Activated T-cell treated with anti-CD3 and anti-CD28 coated beads, Interleukin-2, amount 50 U/mL, for 72 hours (primary cell): ENCODE results near the gene IL4I1. TPM values are rescaled to one million over a fixed set of nuclear protein-coding genes. Genes with fewer than 3 reads are reported as not detected.

Experiments used
- ATAC-seq, 2 donors: fragments of 150-1000 bp; cut with Tn5 transposase; replicated peaks in 1 of 2; 2 replicates each; pipeline ENCODE4 v1.10.0; 2021; ENCODE audit warnings: moderate library complexity in 2 of 2, mild to moderate bottlenecking in 1 of 2
- DNase-seq, 2 donors: peaks; one replicate each; pipeline ENCODE4 v3.0.0; 2021 to 2022; ENCODE audit warnings: mixed read lengths in 1 of 2
- H3K27ac Mint-ChIP-seq: one replicate; pipeline ENCODE4 v1.8.0; 2022; ENCODE audit warnings: mild to moderate bottlenecking, moderate library complexity, mixed read lengths
- H3K27me3 Mint-ChIP-seq: one replicate; pipeline ENCODE4 v1.8.0; 2022; ENCODE audit warnings: low read depth, mixed read lengths
- H3K36me3 Mint-ChIP-seq, 2 donors: one replicate each; pipeline ENCODE4 v1.8.0; 2022; ENCODE audit warnings: mixed read lengths in 2 of 2, mild to moderate bottlenecking in 1 of 2; ENCODE audit not compliant: insufficient read depth in 2 of 2
- H3K4me1 Mint-ChIP-seq: one replicate; pipeline ENCODE4 v1.8.0; 2022; ENCODE audit warnings: low read depth, mixed read lengths
- H3K4me3 Mint-ChIP-seq, 2 donors: one replicate each; pipeline ENCODE4 v1.8.0; 2022; ENCODE audit warnings: mild to moderate bottlenecking in 2 of 2, mixed read lengths in 2 of 2, moderate library complexity in 2 of 2
- H3K9me3 Mint-ChIP-seq, 2 donors: one replicate each; pipeline ENCODE4 v1.8.0; 2022; ENCODE audit warnings: mixed read lengths in 2 of 2
- total RNA-seq, 2 donors: library from RNA; stranded (reverse); gene quantifications; one replicate each; pipeline ENCODE4 v1.2.3, GENCODE V29; 2022

Gene IL4I1
- total RNA-seq, 2 donors from 2014 or later = 16.7 to 42.3 TPM

- Mint-ChIP-seq H3K36me3 (peaks cover 15 to 21% of the 10 kb centered on the region in 2 donors), H3K9me3 (no peaks in the 10 kb centered on the region), H3K4me3 (peak overlapping the region in 1 of 2 donors; percentile 29), H3K27ac (no peak overlapping the region), H3K27me3 (no peaks in the 10 kb centered on the region), H3K4me1 (peaks cover 26% of the 10 kb centered on the region)
- no peak for DNase-seq
- ATAC-seq = no peak
Observed at GRCh38 chr19:49887665-49888509, 8.8 kb downstream of the IL4I1 start.

- peaks cover 12 to 23% of the 10 kb centered on the region in 2 donors for H3K36me3 Mint-ChIP-seq
- peaks cover 18% of the 10 kb centered on the region for H3K4me1 Mint-ChIP-seq
- no peak overlapping the region for H3K4me3 Mint-ChIP-seq
- H3K27ac Mint-ChIP-seq = no peak overlapping the region
- no peaks in the 10 kb centered on the region for H3K9me3 Mint-ChIP-seq
- no peak for ATAC-seq
- no peaks in the 10 kb centered on the region for H3K27me3 Mint-ChIP-seq
- no peak for DNase-seq
Observed at GRCh38 chr19:49887037-49887664, 9.5 kb downstream of the IL4I1 start.

- H3K4me1 Mint-ChIP-seq = peaks cover 8% of the 10 kb centered on the region
- no peak overlapping the region for H3K4me3 Mint-ChIP-seq
- peaks cover 12 to 29% of the 10 kb centered on the region in 2 donors for H3K36me3 Mint-ChIP-seq
- no peaks in the 10 kb centered on the region for H3K9me3 Mint-ChIP-seq
- DNase-seq (no peak), ATAC-seq (no peak)
- no peak overlapping the region for H3K27ac Mint-ChIP-seq
- H3K27me3 Mint-ChIP-seq = no peaks in the 10 kb centered on the region
Observed at GRCh38 chr19:49884760-49885159, 11.9 kb downstream of the IL4I1 start.

- Mint-ChIP-seq H3K27ac (no peak overlapping the region), H3K9me3 (no peaks in the 10 kb centered on the region), H3K36me3 (peaks cover 11 to 26% of the 10 kb centered on the region in 2 donors), H3K27me3 (no peaks in the 10 kb centered on the region), H3K4me1 (peaks cover 7% of the 10 kb centered on the region), H3K4me3 (no peak overlapping the region)
- DNase-seq (no peak), ATAC-seq (no peak)
Observed at GRCh38 chr19:49884109-49884508, 12.6 kb downstream of the IL4I1 start.

GRCh38 chr19:49883094-49883493 is 13.6 kb downstream of the IL4I1 start:
- DNase-seq (no peak), ATAC-seq (no peak)
- H3K9me3 Mint-ChIP-seq = no peaks in the 10 kb centered on the region
- H3K4me3 Mint-ChIP-seq = no peak overlapping the region
- no peaks in the 10 kb centered on the region for H3K27me3 Mint-ChIP-seq
- H3K4me1 Mint-ChIP-seq = peaks cover 16% of the 10 kb centered on the region
- no peak overlapping the region for H3K27ac Mint-ChIP-seq
- peaks cover 9 to 21% of the 10 kb centered on the region in 2 donors for H3K36me3 Mint-ChIP-seq

- DNase-seq (no peak), ATAC-seq (no peak)
- Mint-ChIP-seq H3K4me3 (no peak overlapping the region), H3K27ac (no peak overlapping the region), H3K4me1 (peaks cover 19% of the 10 kb centered on the region), H3K36me3 (peaks cover 9 to 23% of the 10 kb centered on the region in 2 donors), H3K9me3 (no peaks in the 10 kb centered on the region), H3K27me3 (no peaks in the 10 kb centered on the region)
Observed at GRCh38 chr19:49882643-49883042, 14.0 kb downstream of the IL4I1 start.

- Mint-ChIP-seq H3K4me1 (peaks cover 19% of the 10 kb centered on the region), H3K36me3 (peaks cover 9 to 23% of the 10 kb centered on the region in 2 donors), H3K9me3 (no peaks in the 10 kb centered on the region), H3K27ac (peak overlapping the region; percentile 65), H3K4me3 (no peak overlapping the region), H3K27me3 (no peaks in the 10 kb centered on the region)
- DNase-seq (no peak), ATAC-seq (no peak)
Observed at GRCh38 chr19:49881672-49882394, 14.9 kb downstream of the IL4I1 start.

GRCh38 chr19:49881186-49881585 is 15.5 kb downstream of the IL4I1 start:
- H3K36me3 Mint-ChIP-seq = peaks cover 9 to 23% of the 10 kb centered on the region in 2 donors

GRCh38 chr19:49880162-49880869 is 16.4 kb downstream of the IL4I1 start:
- H3K4me3 Mint-ChIP-seq = no peak overlapping the region
- no peak overlapping the region for H3K27ac Mint-ChIP-seq
- no peaks in the 10 kb centered on the region for H3K9me3 Mint-ChIP-seq
- H3K36me3 Mint-ChIP-seq = peaks cover 7 to 24% of the 10 kb centered on the region in 2 donors
- ATAC-seq (no peak), DNase-seq (no peak)
- H3K27me3 Mint-ChIP-seq = no peaks in the 10 kb centered on the region
- H3K4me1 Mint-ChIP-seq = peaks cover 26% of the 10 kb centered on the region

More at GRCh38 chr19:49881186-49881585, 15.5 kb downstream of the IL4I1 start:
- no peaks in the 10 kb centered on the region for H3K9me3 Mint-ChIP-seq
- H3K4me1 Mint-ChIP-seq = peaks cover 19% of the 10 kb centered on the region
- no peaks in the 10 kb centered on the region for H3K27me3 Mint-ChIP-seq
- DNase-seq (no peak), ATAC-seq (no peak)
- no peak overlapping the region for H3K4me3 Mint-ChIP-seq
- peak overlapping the region; percentile 64 for H3K27ac Mint-ChIP-seq

GRCh38 chr19:49879243-49879963 is 17.3 kb downstream of the IL4I1 start:
- H3K4me3 Mint-ChIP-seq = peak overlapping the region in 1 of 2 donors; percentile 15
- ATAC-seq (no peak), DNase-seq (no peak)
- H3K36me3 Mint-ChIP-seq = peaks cover 7 to 24% of the 10 kb centered on the region in 2 donors
- H3K27me3 Mint-ChIP-seq = no peaks in the 10 kb centered on the region
- H3K4me1 Mint-ChIP-seq = peaks cover 34% of the 10 kb centered on the region
- no peaks in the 10 kb centered on the region for H3K9me3 Mint-ChIP-seq
- no peak overlapping the region for H3K27ac Mint-ChIP-seq

- Mint-ChIP-seq H3K36me3 (peaks cover 7 to 24% of the 10 kb centered on the region in 2 donors), H3K27ac (no peak overlapping the region), H3K9me3 (no peaks in the 10 kb centered on the region), H3K4me3 (no peak overlapping the region), H3K27me3 (no peaks in the 10 kb centered on the region), H3K4me1 (peaks cover 34% of the 10 kb centered on the region)
- DNase-seq = no peak
- no peak for ATAC-seq
Observed at GRCh38 chr19:49878744-49879070, 18.0 kb downstream of the IL4I1 start.
